ENCODE measurements around the gene GABRR2.

The GABRR2 gene

DNA sequence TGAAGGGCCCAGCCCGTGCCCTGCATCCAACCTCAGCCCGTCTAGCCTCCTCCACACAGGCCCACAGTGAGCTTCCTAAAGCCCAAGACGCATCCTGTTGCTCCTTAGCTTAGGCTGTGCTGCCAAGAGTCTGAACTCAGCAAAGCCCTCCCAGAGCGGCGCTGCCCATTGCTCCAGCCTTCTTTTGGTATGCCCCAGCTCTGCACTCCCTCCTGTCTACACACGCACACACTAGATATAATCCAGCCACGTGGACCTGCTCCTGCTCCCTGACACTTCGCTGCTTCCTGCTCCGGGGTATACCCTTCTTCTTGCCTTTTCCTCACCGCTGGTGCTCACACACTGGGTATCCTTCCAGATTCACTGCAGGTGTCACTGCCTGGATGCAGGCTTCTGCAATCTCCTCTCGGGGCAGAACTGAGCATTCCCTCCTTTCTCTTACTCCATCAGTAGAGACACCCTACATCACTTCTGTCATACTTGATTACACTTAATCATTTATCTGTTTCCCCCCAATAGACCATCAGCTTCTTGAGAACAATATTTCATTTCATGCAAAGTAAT lies 23.8 kb downstream of the GABRR2 start:
- TF ChIP-seq, protein P1, sequence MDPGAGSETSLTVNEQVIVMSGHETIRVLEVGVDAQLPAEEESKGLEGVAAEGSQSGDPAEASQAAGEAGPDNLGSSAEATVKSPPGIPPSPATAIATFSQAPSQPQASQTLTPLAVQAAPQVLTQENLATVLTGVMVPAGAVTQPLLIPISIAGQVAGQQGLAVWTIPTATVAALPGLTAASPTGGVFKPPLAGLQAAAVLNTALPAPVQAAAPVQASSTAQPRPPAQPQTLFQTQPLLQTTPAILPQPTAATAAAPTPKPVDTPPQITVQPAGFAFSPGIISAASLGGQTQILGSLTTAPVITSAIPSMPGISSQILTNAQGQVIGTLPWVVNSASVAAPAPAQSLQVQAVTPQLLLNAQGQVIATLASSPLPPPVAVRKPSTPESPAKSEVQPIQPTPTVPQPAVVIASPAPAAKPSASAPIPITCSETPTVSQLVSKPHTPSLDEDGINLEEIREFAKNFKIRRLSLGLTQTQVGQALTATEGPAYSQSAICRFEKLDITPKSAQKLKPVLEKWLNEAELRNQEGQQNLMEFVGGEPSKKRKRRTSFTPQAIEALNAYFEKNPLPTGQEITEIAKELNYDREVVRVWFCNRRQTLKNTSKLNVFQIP (CRISPR knock-in tag; IDR thresholded peaks at IDR 0.05; ENCODE audit: borderline replicate concordance, low read depth): no peak
- no peak for TF ChIP-seq ZNF565 (CRISPR knock-in tag; conservative IDR thresholded peaks at IDR 0.05; ENCODE audit: low read depth)
- no peak for TF ChIP-seq PPARA (CRISPR knock-in tag; IDR thresholded peaks at IDR 0.05; ENCODE audit: borderline replicate concordance)
- TF ChIP-seq, protein P2, sequence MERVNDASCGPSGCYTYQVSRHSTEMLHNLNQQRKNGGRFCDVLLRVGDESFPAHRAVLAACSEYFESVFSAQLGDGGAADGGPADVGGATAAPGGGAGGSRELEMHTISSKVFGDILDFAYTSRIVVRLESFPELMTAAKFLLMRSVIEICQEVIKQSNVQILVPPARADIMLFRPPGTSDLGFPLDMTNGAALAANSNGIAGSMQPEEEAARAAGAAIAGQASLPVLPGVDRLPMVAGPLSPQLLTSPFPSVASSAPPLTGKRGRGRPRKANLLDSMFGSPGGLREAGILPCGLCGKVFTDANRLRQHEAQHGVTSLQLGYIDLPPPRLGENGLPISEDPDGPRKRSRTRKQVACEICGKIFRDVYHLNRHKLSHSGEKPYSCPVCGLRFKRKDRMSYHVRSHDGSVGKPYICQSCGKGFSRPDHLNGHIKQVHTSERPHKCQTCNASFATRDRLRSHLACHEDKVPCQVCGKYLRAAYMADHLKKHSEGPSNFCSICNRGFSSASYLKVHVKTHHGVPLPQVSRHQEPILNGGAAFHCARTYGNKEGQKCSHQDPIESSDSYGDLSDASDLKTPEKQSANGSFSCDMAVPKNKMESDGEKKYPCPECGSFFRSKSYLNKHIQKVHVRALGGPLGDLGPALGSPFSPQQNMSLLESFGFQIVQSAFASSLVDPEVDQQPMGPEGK (CRISPR knock-in tag; IDR thresholded peaks at IDR 0.05; ENCODE audit: borderline replicate concordance): no peak
- TF ChIP-seq ZFP30 (CRISPR knock-in tag; IDR thresholded peaks at IDR 0.05): no peak
- no peak for TF ChIP-seq ZNF8 (CRISPR knock-in tag; IDR thresholded peaks at IDR 0.05)
- TF ChIP-seq BACH2 (CRISPR knock-in tag; IDR thresholded peaks at IDR 0.05; ENCODE audit: borderline replicate concordance): no peak
- TF ChIP-seq CSDC2 (CRISPR knock-in tag; IDR thresholded peaks at IDR 0.05): no peak
- no peak for TF ChIP-seq TCF4 (CRISPR knock-in tag; IDR thresholded peaks at IDR 0.05; ENCODE audit: borderline replicate concordance)
- no peak for TF ChIP-seq RARB (CRISPR knock-in tag; IDR thresholded peaks at IDR 0.05)
- TF ChIP-seq OSR1 (CRISPR knock-in tag; IDR thresholded peaks at IDR 0.05): no peak
- TF ChIP-seq SNAI2 (CRISPR knock-in tag; IDR thresholded peaks at IDR 0.05): no peak
- no peak for TF ChIP-seq ARNTL (CRISPR knock-in tag; IDR thresholded peaks at IDR 0.05; ENCODE audit: borderline replicate concordance, low read depth)
- ATAC-seq: no peak

DNA sequence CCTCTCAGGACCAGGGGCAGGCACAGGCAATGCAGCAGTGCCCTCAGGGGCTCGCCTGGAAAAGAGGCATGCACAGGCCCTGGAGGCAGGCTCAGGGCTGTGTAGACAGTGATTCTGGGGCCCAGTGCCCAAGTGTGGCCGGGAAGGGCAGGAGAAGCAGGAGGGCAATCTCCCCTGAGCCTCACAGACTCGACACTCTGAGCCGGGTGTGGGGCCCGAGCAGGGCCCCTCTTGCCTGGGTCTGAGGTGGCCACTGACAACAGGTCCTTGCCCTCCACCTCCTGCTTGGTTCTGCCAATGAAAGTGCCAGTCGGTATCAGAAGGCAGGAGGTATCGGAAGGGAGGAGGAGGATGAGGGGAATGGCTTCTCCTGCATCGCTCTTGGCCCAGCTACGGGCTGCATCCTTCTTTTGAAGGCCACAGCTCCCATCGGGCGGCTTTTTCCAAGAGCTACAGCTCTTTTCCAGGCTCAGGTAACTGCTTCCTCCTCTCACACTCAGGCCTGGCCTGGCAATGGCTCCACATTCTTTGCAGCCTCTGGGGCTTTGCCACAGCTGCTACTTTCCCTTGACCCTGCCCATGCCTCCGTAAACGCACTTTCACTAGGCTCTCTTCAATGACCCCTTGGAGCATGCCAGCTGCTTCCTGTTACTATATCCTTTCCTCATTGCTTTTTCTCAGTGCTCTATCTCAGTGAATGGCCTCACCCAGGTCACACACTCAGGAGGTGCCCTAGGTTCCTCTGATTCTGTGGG lies 24.5 kb downstream of the GABRR2 start:
- TF ChIP-seq, protein P3, sequence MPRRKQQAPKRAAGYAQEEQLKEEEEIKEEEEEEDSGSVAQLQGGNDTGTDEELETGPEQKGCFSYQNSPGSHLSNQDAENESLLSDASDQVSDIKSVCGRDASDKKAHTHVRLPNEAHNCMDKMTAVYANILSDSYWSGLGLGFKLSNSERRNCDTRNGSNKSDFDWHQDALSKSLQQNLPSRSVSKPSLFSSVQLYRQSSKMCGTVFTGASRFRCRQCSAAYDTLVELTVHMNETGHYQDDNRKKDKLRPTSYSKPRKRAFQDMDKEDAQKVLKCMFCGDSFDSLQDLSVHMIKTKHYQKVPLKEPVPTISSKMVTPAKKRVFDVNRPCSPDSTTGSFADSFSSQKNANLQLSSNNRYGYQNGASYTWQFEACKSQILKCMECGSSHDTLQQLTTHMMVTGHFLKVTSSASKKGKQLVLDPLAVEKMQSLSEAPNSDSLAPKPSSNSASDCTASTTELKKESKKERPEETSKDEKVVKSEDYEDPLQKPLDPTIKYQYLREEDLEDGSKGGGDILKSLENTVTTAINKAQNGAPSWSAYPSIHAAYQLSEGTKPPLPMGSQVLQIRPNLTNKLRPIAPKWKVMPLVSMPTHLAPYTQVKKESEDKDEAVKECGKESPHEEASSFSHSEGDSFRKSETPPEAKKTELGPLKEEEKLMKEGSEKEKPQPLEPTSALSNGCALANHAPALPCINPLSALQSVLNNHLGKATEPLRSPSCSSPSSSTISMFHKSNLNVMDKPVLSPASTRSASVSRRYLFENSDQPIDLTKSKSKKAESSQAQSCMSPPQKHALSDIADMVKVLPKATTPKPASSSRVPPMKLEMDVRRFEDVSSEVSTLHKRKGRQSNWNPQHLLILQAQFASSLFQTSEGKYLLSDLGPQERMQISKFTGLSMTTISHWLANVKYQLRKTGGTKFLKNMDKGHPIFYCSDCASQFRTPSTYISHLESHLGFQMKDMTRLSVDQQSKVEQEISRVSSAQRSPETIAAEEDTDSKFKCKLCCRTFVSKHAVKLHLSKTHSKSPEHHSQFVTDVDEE (CRISPR knock-in tag; IDR thresholded peaks at IDR 0.05): no peak
- TF ChIP-seq ARNTL (CRISPR knock-in tag; IDR thresholded peaks at IDR 0.05; ENCODE audit: borderline replicate concordance, low read depth) (no peak), CSDC2 (CRISPR knock-in tag; IDR thresholded peaks at IDR 0.05) (no peak), OSR1 (CRISPR knock-in tag; IDR thresholded peaks at IDR 0.05) (no peak), BACH2 (CRISPR knock-in tag; IDR thresholded peaks at IDR 0.05; ENCODE audit: borderline replicate concordance) (no peak), ZFP30 (CRISPR knock-in tag; IDR thresholded peaks at IDR 0.05) (no peak), ZNF8 (CRISPR knock-in tag; IDR thresholded peaks at IDR 0.05) (no peak), ZFP3 (CRISPR knock-in tag; IDR thresholded peaks at IDR 0.05) (no peak), GLIS3 (CRISPR knock-in tag; IDR thresholded peaks at IDR 0.05) (no peak), ZNF70 (CRISPR knock-in tag; IDR thresholded peaks at IDR 0.05) (no peak), ISL1 (CRISPR knock-in tag; IDR thresholded peaks at IDR 0.05) (no peak), PPARA (CRISPR knock-in tag; IDR thresholded peaks at IDR 0.05; ENCODE audit: borderline replicate concordance) (no peak), ZC3H10 (CRISPR knock-in tag; IDR thresholded peaks at IDR 0.05) (no peak), TCF4 (CRISPR knock-in tag; IDR thresholded peaks at IDR 0.05; ENCODE audit: borderline replicate concordance) (no peak), TOX (CRISPR knock-in tag; IDR thresholded peaks at IDR 0.05; ENCODE audit: borderline replicate concordance) (no peak)
- TF ChIP-seq, protein P4, sequence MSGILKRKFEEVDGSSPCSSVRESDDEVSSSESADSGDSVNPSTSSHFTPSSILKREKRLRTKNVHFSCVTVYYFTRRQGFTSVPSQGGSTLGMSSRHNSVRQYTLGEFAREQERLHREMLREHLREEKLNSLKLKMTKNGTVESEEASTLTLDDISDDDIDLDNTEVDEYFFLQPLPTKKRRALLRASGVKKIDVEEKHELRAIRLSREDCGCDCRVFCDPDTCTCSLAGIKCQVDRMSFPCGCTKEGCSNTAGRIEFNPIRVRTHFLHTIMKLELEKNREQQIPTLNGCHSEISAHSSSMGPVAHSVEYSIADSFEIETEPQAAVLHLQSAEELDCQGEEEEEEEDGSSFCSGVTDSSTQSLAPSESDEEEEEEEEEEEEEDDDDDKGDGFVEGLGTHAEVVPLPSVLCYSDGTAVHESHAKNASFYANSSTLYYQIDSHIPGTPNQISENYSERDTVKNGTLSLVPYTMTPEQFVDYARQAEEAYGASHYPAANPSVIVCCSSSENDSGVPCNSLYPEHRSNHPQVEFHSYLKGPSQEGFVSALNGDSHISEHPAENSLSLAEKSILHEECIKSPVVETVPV (CRISPR knock-in tag; IDR thresholded peaks at IDR 0.05): no peak
- TF ChIP-seq, protein P2 (CRISPR knock-in tag; IDR thresholded peaks at IDR 0.05; ENCODE audit: borderline replicate concordance): no peak
- ATAC-seq: peak; percentile 30; the same call in 1 of the 3 replicates
